Effector memory CD8-positive, alpha-beta T cell (primary cell): ENCODE measurements around the gene LEMD1.
"Not testable (repeated sequence)": the region's sequence is repeated elsewhere in the genome, so short reads cannot be mapped to it uniquely, and the experiment has no call there.

Experiments used
- ATAC-seq: fragments of 150-1000 bp; cut with Tn5 transposase; replicated peaks from 2 replicates; pipeline ENCODE4 v1.10.0; 2021; ENCODE audit warnings: mild to moderate bottlenecking, moderate library complexity
- DNase-seq, 3 experiments: peaks; one replicate each; pipeline ENCODE4 v3.0.0; 2021
- H3K27ac Mint-ChIP-seq, 2 donors: one replicate each; pipeline ENCODE4 v1.8.0; 2022; ENCODE audit warnings: mild to moderate bottlenecking in 2 of 2, mixed read lengths in 2 of 2, moderate library complexity in 2 of 2
- H3K27me3 Mint-ChIP-seq, 2 donors: one replicate each; pipeline ENCODE4 v1.8.0; 2022; ENCODE audit warnings: mixed read lengths in 2 of 2
- H3K36me3 Mint-ChIP-seq: one replicate; pipeline ENCODE4 v1.8.0; 2022; ENCODE audit warnings: mild to moderate bottlenecking, moderate library complexity, mixed read lengths; ENCODE audit not compliant: insufficient read depth
- H3K4me1 Mint-ChIP-seq, 2 donors: one replicate each; pipeline ENCODE4 v1.8.0; 2022; ENCODE audit warnings: low read depth in 2 of 2, mixed read lengths in 2 of 2
- H3K4me3 Mint-ChIP-seq, 2 donors: one replicate each; pipeline ENCODE4 v1.8.0; 2022; ENCODE audit warnings: mild to moderate bottlenecking in 2 of 2, mixed read lengths in 2 of 2, moderate library complexity in 2 of 2
- H3K9me3 Mint-ChIP-seq, 2 donors: one replicate each; pipeline ENCODE4 v1.8.0; 2022; ENCODE audit warnings: mixed read lengths in 2 of 2

LEMD1 gene

GRCh38 chr1:205374210-205375078 lies 47.4 kb downstream of the LEMD1 start:
- Mint-ChIP-seq H3K27me3 (peaks cover 76 to 77% of the 10 kb centered on the region in 2 donors), H3K4me3 (no peak overlapping the region), H3K4me1 (peaks cover 9 to 10% of the 10 kb centered on the region in 2 donors), H3K9me3 (no peaks in the 10 kb centered on the region), H3K36me3 (no peaks in the 10 kb centered on the region), H3K27ac (no peak overlapping the region)
- no peak for DNase-seq
- no peak for ATAC-seq

- H3K36me3 Mint-ChIP-seq, result no peaks in the 10 kb centered on the region
- H3K27me3 Mint-ChIP-seq, result peaks cover 72 to 76% of the 10 kb centered on the region in 2 donors
- ATAC-seq, result no peak
- no peak overlapping the region for H3K27ac Mint-ChIP-seq
- H3K4me3 Mint-ChIP-seq, result no peak overlapping the region
- H3K4me1 Mint-ChIP-seq, result peaks cover 9 to 10% of the 10 kb centered on the region in 2 donors
- H3K9me3 Mint-ChIP-seq, result no peaks in the 10 kb centered on the region
- DNase-seq, result no peak
Observed at GRCh38 chr1:205373798-205374175, 48.1 kb downstream of the LEMD1 start.

GRCh38 chr1:205373022-205373797 lies 48.6 kb downstream of the LEMD1 start:
- Mint-ChIP-seq H3K4me1 (peaks cover 9 to 10% of the 10 kb centered on the region in 2 donors), H3K4me3 (no peak overlapping the region), H3K36me3 (no peaks in the 10 kb centered on the region), H3K27me3 (peaks cover 66 to 72% of the 10 kb centered on the region in 2 donors), H3K27ac (no peak overlapping the region), H3K9me3 (no peaks in the 10 kb centered on the region)
- ATAC-seq (no peak), DNase-seq (no peak)

GRCh38 chr1:205371871-205372660 lies 49.8 kb downstream of the LEMD1 start:
- DNase-seq, result no peak
- Mint-ChIP-seq H3K27ac (no peak overlapping the region), H3K27me3 (peaks cover 55 to 61% of the 10 kb centered on the region in 2 donors), H3K4me1 (peaks cover 9 to 10% of the 10 kb centered on the region in 2 donors), H3K4me3 (no peak overlapping the region), H3K9me3 (no peaks in the 10 kb centered on the region), H3K36me3 (no peaks in the 10 kb centered on the region)
- ATAC-seq, result no peak

- H3K27me3 Mint-ChIP-seq, result peaks cover 42 to 53% of the 10 kb centered on the region in 2 donors
- ATAC-seq (no peak), DNase-seq (no peak)
- no peak overlapping the region for H3K4me3 Mint-ChIP-seq
- no peaks in the 10 kb centered on the region for H3K9me3 Mint-ChIP-seq
- H3K4me1 Mint-ChIP-seq, result peaks cover 9 to 10% of the 10 kb centered on the region in 2 donors
- H3K27ac Mint-ChIP-seq, result no peak overlapping the region
- H3K36me3 Mint-ChIP-seq, result no peaks in the 10 kb centered on the region
Observed at GRCh38 chr1:205370780-205371179, 51.1 kb downstream of the LEMD1 start.

- no peaks in the 10 kb centered on the region for H3K9me3 Mint-ChIP-seq
- ATAC-seq (no peak), DNase-seq (no peak)
- H3K36me3 Mint-ChIP-seq, result no peaks in the 10 kb centered on the region
- H3K27me3 Mint-ChIP-seq, result peaks cover 35 to 49% of the 10 kb centered on the region in 2 donors
- no peak overlapping the region for H3K27ac Mint-ChIP-seq
- H3K4me3 Mint-ChIP-seq, result no peak overlapping the region
- H3K4me1 Mint-ChIP-seq, result peaks cover 9 to 10% of the 10 kb centered on the region in 2 donors
Observed at GRCh38 chr1:205369701-205370123, 52.1 kb downstream of the LEMD1 start.

GRCh38 chr1:205368478-205368877 lies 53.4 kb downstream of the LEMD1 start:
- Mint-ChIP-seq H3K27me3 (peaks cover 23 to 36% of the 10 kb centered on the region in 2 donors), H3K36me3 (no peaks in the 10 kb centered on the region), H3K27ac (no peak overlapping the region), H3K4me1 (no peaks in the 10 kb centered on the region), H3K4me3 (no peak overlapping the region), H3K9me3 (no peaks in the 10 kb centered on the region)
- DNase-seq (no peak), ATAC-seq (no peak)

- Mint-ChIP-seq H3K4me3 (no peak overlapping the region), H3K4me1 (no peaks in the 10 kb centered on the region), H3K27ac (no peak overlapping the region), H3K9me3 (no peaks in the 10 kb centered on the region), H3K27me3 (peaks cover 7 to 33% of the 10 kb centered on the region in 2 donors), H3K36me3 (no peaks in the 10 kb centered on the region)
- ATAC-seq (no peak), DNase-seq (no peak)
Observed at GRCh38 chr1:205365945-205366463, 55.9 kb downstream of the LEMD1 start.

GRCh38 chr1:205365086-205365485 lies 56.8 kb downstream of the LEMD1 start:
- not testable (repeated sequence) for H3K4me1 Mint-ChIP-seq, DNase-seq, H3K9me3 Mint-ChIP-seq, ATAC-seq, H3K36me3 Mint-ChIP-seq, H3K4me3 Mint-ChIP-seq, H3K27ac Mint-ChIP-seq
- peaks cover 4 to 32% of the 10 kb centered on the region in 2 donors for H3K27me3 Mint-ChIP-seq

- H3K27me3 Mint-ChIP-seq, result peaks cover 29 to 45% of the 10 kb centered on the region in 2 donors
- DNase-seq (no peak), ATAC-seq (no peak)
- H3K36me3 Mint-ChIP-seq, result no peaks in the 10 kb centered on the region
- H3K4me1 Mint-ChIP-seq, result no peaks in the 10 kb centered on the region
- H3K4me3 Mint-ChIP-seq, result no peak overlapping the region
- H3K27ac Mint-ChIP-seq, result no peak overlapping the region
- no peaks in the 10 kb centered on the region for H3K9me3 Mint-ChIP-seq
Observed at GRCh38 chr1:205360891-205361290, 61.0 kb downstream of the LEMD1 start.

GRCh38 chr1:205359771-205360565 lies 61.9 kb downstream of the LEMD1 start:
- H3K36me3 Mint-ChIP-seq, result no peaks in the 10 kb centered on the region
- H3K27me3 Mint-ChIP-seq, result peaks cover 29 to 37% of the 10 kb centered on the region in 2 donors
- no peak overlapping the region for H3K27ac Mint-ChIP-seq
- H3K4me3 Mint-ChIP-seq, result no peak overlapping the region
- DNase-seq (no peak), ATAC-seq (no peak)
- no peaks in the 10 kb centered on the region for H3K4me1 Mint-ChIP-seq
- no peaks in the 10 kb centered on the region for H3K9me3 Mint-ChIP-seq

- H3K4me3 Mint-ChIP-seq, result no peak overlapping the region
- ATAC-seq (no peak), DNase-seq (no peak)
- H3K27me3 Mint-ChIP-seq, result peaks cover 29 to 37% of the 10 kb centered on the region in 2 donors
- no peaks in the 10 kb centered on the region for H3K36me3 Mint-ChIP-seq
- no peaks in the 10 kb centered on the region for H3K9me3 Mint-ChIP-seq
- no peaks in the 10 kb centered on the region for H3K4me1 Mint-ChIP-seq
- H3K27ac Mint-ChIP-seq, result no peak overlapping the region
Observed at GRCh38 chr1:205358579-205358978, 63.3 kb downstream of the LEMD1 start.
